Epithelial cell of proximal tubule (primary cell): Measurements from ENCODE around the gene TDRKH. TPM values are rescaled to one million over a fixed set of nuclear protein-coding genes. Genes with fewer than 3 reads are reported as not detected.
"Not testable (repeated sequence)": the region's sequence is repeated elsewhere in the genome, so short reads cannot be mapped to it uniquely, and the experiment has no call there.

ENCODE experiments used
- DNase-seq: peaks from one replicate; pipeline ENCODE4 v3.0.0-alpha.2; 2011; ENCODE audit warnings: low read depth
- H3K4me3 ChIP-seq: 2 replicates; pipeline ENCODE4 v1.5.1; 2011; ENCODE audit warnings: low read depth, mild to moderate bottlenecking, low read length
- total RNA-seq: library from RNA; depleted of rRNA; stranded (reverse); fragments of >200 nt; gene quantifications from 2 replicates; pipeline ENCODE4 v1.2.3, GENCODE V29; 2015
- TF ChIP-seq, protein P1 (sequence below): conservative IDR thresholded peaks from 2 replicates; pipeline ENCODE4 v1.5.1; 2012; ENCODE audit warnings: low read depth, mild to moderate bottlenecking, low read length

The TDRKH gene
- total RNA-seq, 1 donor from 2014 or later: 7.4 TPM

DNA sequence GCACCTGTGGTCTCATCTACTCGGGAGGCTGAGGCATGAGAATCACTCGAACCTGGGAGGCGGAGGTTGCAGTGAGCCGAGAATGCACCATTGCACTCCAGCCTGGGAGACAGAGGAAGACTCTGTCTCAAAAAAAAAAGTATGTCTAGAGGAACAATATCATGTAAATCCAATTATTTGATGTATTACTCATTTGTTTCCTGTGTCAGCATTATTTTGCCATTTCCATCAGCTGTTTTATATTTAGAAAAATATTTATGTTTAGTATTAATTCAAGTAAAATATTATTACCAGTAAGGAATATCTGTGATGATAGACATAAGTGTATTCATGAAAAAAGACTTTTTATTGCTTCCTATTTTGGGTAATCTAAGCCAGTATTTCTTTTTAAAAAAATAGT is 13.0 kb downstream of the TDRKH start:
- H3K4me3 ChIP-seq: no peak overlapping the region
- DNase-seq: no peak
- TF ChIP-seq, protein P1, sequence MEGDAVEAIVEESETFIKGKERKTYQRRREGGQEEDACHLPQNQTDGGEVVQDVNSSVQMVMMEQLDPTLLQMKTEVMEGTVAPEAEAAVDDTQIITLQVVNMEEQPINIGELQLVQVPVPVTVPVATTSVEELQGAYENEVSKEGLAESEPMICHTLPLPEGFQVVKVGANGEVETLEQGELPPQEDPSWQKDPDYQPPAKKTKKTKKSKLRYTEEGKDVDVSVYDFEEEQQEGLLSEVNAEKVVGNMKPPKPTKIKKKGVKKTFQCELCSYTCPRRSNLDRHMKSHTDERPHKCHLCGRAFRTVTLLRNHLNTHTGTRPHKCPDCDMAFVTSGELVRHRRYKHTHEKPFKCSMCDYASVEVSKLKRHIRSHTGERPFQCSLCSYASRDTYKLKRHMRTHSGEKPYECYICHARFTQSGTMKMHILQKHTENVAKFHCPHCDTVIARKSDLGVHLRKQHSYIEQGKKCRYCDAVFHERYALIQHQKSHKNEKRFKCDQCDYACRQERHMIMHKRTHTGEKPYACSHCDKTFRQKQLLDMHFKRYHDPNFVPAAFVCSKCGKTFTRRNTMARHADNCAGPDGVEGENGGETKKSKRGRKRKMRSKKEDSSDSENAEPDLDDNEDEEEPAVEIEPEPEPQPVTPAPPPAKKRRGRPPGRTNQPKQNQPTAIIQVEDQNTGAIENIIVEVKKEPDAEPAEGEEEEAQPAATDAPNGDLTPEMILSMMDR: no peak

DNA sequence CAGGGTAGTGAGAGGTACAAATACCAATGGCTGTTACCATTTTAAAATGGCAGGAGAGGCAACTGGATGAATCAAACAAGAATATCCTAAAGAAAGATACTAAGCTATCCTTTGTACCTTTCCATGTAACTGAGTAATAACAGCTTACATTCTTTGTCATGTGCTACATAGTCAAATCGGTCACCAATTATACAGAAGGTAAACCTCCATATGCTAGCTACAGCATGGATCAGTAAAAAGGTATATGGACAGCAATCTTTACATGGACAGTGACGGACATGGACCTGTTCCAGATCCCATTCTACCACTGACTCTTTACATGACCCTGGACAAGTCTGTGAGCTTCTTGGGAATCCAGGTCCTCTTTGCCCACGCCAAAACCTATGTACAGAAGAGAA is 13.6 kb downstream of the TDRKH start:
- no peak overlapping the region for H3K4me3 ChIP-seq
- DNase-seq: no peak
- TF ChIP-seq, protein P1: no peak

DNA sequence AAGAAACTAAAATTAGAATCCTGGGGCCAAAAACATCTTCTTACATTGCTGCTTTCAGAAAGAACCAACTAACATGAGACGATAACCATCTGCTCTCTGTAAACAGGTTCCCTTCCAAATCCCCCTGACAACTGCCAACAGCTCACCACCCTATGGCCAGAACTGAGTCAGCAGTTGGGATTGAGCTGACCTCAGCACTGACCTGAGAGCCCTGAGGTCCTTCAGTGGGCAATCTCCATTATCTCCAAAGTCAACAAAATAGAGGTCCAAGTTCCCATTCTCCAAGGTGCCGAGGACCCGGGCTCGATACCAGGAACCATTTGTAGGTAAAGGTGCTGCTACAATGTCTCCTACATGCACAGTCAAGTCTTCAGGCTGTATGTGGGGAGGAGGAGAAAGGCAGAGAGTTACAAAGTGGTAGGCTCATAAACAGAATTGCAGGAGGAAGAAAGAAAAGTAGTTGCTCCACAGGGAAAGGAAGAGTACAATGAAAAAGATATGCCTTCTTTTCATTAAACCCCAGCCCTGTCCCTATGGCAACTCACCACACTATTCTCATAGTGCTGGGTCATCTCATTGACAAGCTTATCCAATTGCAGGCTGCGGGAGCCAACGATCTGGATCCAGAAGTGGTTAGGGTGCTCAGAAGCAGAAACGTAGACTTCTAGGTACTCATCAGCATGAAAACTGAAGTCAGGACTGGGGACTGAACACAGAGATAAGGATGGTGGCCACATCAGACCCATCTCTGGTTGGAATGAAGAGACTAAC is 14.2 kb downstream of the TDRKH start:
- no peak overlapping the region for H3K4me3 ChIP-seq
- DNase-seq: no peak
- TF ChIP-seq, protein P1: no peak

DNA sequence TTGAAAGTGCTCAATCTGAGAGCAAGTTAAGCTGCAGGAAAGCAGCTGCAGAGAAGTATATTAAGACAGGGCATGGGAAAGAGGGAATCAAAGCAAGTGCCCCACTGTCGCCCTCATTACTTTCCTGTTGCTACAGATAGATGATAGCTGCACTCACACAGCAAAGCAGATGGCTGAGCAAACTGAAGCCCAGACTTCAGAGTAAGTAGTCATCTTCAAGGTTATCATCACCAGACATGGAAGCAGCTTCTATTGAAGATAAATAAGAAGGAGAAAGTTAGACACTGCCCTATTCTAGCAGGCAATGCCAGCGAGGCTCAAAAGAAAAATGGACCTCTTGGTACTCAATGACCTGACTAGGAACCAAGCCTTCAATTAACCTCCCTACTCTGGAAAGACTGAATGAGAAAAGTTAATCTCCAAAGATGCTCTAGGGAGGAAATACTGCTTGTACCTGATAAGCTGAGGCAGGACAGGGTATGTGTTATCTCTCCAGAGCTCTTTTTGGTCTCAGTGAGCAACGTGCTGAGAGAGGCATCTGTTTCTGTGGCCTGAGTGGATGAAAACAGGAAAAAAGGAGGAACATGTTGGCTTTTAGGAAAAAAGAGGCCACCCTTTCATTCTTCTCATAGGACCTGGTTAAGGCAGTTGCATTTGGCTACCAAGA is 15.9 kb downstream of the TDRKH start:
- H3K4me3 ChIP-seq: no peak overlapping the region
- DNase-seq: no peak
- TF ChIP-seq, protein P1: no peak

DNA sequence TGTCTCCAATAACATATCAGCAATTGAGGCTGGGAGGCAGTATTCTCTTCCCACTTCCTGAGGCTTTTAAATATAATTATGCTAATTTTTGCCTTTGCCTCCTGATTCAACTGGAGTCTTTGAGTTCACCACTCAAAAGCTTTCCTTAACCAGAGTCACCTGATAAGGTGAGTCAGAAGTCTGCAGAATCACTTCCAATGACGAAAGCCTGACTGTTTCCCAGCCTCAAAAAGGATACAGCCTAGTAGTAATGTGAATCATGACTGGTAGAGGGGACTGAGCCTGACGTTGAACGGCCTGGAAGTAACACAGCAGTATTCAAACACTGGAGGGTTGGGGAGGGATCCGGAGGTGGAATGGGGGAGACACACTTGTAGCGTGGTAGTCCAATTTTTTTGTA is 16.6 kb downstream of the TDRKH start:
- TF ChIP-seq, protein P1: no peak

DNA sequence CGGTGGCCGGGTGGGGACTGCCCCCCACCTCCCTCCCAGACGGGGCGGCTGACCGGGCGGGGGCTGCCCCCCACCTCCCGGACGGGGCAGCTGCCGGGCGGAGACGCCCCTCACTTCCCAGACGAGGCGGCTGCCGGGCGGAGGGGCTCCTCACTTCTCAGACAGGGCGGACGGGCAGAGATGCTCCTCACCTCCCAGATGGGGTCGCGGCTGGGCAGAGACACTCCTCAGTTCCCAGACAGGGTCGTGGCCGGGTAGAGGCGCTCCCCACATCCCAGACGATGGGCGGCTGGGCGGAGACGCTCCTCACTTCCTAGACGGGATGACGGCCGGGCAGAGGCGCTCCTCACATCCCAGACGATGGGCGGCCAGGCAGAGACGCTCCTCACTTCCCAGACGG is 21.0 kb downstream of the TDRKH start:
- H3K4me3 ChIP-seq, DNase-seq: not testable (repeated sequence)

More for the DNA sequence above, 16.6 kb downstream of the TDRKH start:
- H3K4me3 ChIP-seq: no peak overlapping the region
- peak; percentile 84 for DNase-seq

DNA sequence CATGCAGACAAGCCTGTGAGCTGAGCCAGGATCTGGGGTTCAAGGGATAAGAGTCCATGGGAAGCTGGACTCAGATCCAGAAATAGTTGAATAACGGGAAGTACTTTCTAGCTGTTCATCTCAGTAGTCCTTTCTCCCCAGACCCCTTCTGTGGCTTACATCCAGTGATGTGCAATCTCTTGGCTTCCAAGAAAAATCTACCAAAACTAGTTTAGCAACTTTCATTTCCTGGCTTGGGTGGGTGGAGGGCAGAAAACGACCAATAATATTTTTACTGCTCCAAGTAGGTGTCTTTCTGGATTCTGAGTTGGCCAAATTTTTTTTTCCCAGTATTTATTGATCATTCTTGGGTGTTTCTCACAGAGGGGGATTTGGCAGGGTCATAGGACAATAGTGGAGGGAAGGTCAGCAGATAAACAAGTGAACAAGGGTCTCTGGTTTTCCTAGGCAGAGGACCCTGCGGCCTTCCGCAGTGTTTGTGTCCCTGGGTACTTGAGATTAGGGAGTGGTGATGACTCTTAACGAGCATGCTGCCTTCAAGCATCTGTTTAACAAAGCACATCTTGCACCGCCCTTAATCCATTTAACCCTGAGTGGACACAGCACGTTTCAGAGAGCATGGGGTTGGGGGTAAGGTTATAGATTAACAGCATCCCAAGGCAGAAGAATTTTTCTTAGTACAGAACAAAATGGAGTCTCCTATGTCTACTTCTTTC is 21.8 kb downstream of the TDRKH start:
- not testable (repeated sequence) for DNase-seq, H3K4me3 ChIP-seq

DNA sequence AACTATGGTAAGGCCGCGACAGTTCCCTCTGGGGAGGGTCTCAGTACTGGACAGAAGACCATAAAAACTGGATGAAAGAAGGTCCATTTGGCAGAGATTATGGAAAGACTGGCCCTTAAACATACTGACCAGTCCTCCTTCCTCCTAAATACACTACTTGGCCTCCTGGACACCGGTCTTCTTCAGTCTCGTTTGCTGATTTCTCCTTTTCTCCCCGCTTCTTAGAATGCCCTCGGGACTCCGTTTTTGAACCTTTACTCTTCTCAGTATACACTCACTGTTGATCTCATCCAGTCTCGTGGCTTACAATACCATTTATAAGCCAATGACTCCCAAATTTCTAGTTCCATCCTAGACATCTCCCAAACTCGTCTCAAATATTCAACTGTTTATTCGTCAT is 26.3 kb downstream of the TDRKH start:
- DNase-seq: no peak
- TF ChIP-seq, protein P1: no peak
- peak overlapping the region; percentile 75 for H3K4me3 ChIP-seq
